Measurements from ENCODE around the gene EWSR1.

- TF ChIP-seq CTCF (IDR thresholded peaks at IDR 0.05; ENCODE audit: extremely low read depth in 1 of 2, insufficient read depth in 1 of 2, low read depth in 1 of 2, low read length in 2 of 2), result no peak
- TF ChIP-seq POLR2AphosphoS5 (IDR thresholded peaks at IDR 0.05; ENCODE audit: insufficient read depth, low read depth, low read length), result no peak
Measured at GRCh38 chr22:29340566-29340965, 72.5 kb downstream of the EWSR1 start.

Data from endothelial cell of umbilical vein (primary cell).